Kidney (tissue), 14 donors: ENCODE data around the gene PALLD. TPM values are rescaled to one million over a fixed set of nuclear protein-coding genes. Genes with fewer than 3 reads are reported as not detected.

Experiments used
- DNase-seq, 5 donors: peaks; one replicate each; pipeline ENCODE4 v3.0.0-alpha.2; 2013 to 2020
- FAIRE-seq: peaks from 2 replicates; lab custom pipeline; 2012; peaks lifted over from hg19 to GRCh38; lab: Jason Lieb, UNC
- H3K27ac ChIP-seq, 2 donors: one replicate each; pipeline ENCODE4 v1.7.0; 2013; ENCODE audit warnings: low read depth in 2 of 2, low read length in 2 of 2, inconsistent platforms in 1 of 2
- H3K27me3 ChIP-seq: one replicate; pipeline ENCODE4 v1.7.1; 2013; ENCODE audit warnings: low read length, inconsistent platforms; ENCODE audit not compliant: control insufficient read depth, insufficient read depth
- H3K36me3 ChIP-seq, 3 donors: one replicate each; pipeline versions ENCODE4 v1.7.0 to v1.7.1; 2013; ENCODE audit warnings: low read length in 3 of 3, control low read depth in 1 of 3, inconsistent platforms in 1 of 3; ENCODE audit not compliant: insufficient read depth in 3 of 3, control insufficient read depth in 2 of 3
- H3K4me1 ChIP-seq, 3 donors: one replicate each; pipeline versions ENCODE4 v1.7.0 to v1.7.1; 2013; ENCODE audit warnings: low read length in 3 of 3, inconsistent platforms in 1 of 3, low read depth in 1 of 3; ENCODE audit not compliant: control insufficient read depth in 2 of 3, insufficient read depth in 2 of 3
- H3K4me3 ChIP-seq, 3 donors: one replicate each; pipeline versions ENCODE4 v1.7.0 to v1.8.1; 2013; ENCODE audit warnings: low read length in 3 of 3, control low read depth in 1 of 3, inconsistent platforms in 1 of 3
- H3K9ac ChIP-seq, 3 donors: one replicate each; pipeline versions ENCODE4 v1.7.0 to v1.7.1; 2013; ENCODE audit warnings: low read length in 3 of 3, control low read depth in 1 of 3, inconsistent platforms in 1 of 3
- H3K9me3 ChIP-seq, 3 donors: one replicate each; pipeline versions ENCODE4 v1.7.0 to v1.7.1; 2013; ENCODE audit warnings: low read length in 3 of 3, control low read depth in 1 of 3, inconsistent platforms in 1 of 3; ENCODE audit not compliant: control insufficient read depth in 2 of 3, insufficient read depth in 1 of 3
- intact Hi-C: fragments of 100-400 bp; cut with DNase I; formaldehyde crosslinking; loops from one replicate; pipeline ENCODE4 v1.11.1; 2022
- polyA plus RNA-seq: library from polyadenylated mRNA; stranded (reverse); fragments of 350-450 nt; fragmentation: Illumina TruSeq; extraction: RNeasy Lipid Tissue Mini Kit (QIAGEN cat#74804); gene quantifications from one replicate; pipeline ENCODE4 v1.2.3, GENCODE V29; 2014; ENCODE audit warnings: low read depth, low replicate concordance; ENCODE audit not compliant: insufficient read depth
- total RNA-seq: library from RNA; stranded (reverse); fragmentation: NEBNext Ultra II Directional; extraction: Animal tissue kit (Norgen Biotek cat#: 25700); gene quantifications from one replicate; pipeline ENCODE4 v1.2.1, GENCODE V29; 2021
- TF ChIP-seq, protein P1 (sequence below): IDR thresholded peaks from 3 replicates; pipeline ENCODE4 v1.5.1; 2012; ENCODE audit warnings: mild to moderate bottlenecking, moderate library complexity, borderline replicate concordance; ENCODE audit not compliant: insufficient read depth; ENCODE audit errors: extremely low read depth
- donor health status: control.
- donor health status: control.
- donor health status: control.
- donor health status: control.
- donor health status: control.
- donor health status: DM: yes; HTN: yes; CAD: no.
- donor health status: Normal renal cell carcinoma (clear cell type).

The PALLD gene
- total and polyA plus RNA-seq, 2 donors from 2014 or later: 43.4 to 120 TPM

DNA sequence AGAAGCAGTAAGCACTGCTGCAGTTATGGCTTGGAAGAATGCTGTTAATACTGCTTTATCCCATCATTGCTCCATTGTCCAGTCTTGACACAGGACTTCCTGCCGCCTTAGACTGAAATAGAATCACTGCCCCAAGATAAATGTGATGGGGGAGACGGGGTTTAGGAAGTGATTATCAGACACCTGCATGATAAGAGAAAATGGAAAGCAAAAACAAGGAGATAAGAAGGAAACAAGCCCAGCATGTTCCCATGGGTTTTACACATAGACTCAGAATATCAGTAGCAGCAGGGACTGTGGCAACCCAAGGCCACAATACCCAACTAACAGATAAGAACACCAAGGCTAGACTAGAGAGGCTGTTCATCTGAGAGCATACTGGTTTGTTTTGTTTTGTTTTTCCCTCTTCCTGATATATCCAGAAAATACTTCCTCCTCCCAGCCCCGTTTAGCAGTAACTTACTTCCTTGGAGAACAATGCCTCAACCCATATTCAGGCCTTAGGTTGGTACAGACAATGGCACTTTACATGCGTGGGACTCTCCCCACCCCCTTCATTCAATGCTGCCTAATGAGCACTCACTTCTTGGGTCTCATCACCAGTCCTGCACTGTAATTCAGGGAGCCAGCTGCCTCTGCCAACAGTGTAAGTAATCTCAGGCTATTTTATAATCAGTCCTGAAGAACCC, 280.6 kb downstream of the PALLD start:
- Histone ChIP-seq H3K27me3 (no peaks in the 10 kb centered on the region), H3K36me3 (no peaks in the 10 kb centered on the region), H3K9ac (no peak overlapping the region), H3K27ac (no peak overlapping the region), H3K9me3 (peaks cover 0 to 10% (median 0%) of the 10 kb centered on the region in 3 donors), H3K4me3 (no peak overlapping the region), H3K4me1 (no peaks in the 10 kb centered on the region)
- intact Hi-C loops: no loop called here
- DNase-seq (no peak), FAIRE-seq (no peak)
- TF ChIP-seq, protein P1, sequence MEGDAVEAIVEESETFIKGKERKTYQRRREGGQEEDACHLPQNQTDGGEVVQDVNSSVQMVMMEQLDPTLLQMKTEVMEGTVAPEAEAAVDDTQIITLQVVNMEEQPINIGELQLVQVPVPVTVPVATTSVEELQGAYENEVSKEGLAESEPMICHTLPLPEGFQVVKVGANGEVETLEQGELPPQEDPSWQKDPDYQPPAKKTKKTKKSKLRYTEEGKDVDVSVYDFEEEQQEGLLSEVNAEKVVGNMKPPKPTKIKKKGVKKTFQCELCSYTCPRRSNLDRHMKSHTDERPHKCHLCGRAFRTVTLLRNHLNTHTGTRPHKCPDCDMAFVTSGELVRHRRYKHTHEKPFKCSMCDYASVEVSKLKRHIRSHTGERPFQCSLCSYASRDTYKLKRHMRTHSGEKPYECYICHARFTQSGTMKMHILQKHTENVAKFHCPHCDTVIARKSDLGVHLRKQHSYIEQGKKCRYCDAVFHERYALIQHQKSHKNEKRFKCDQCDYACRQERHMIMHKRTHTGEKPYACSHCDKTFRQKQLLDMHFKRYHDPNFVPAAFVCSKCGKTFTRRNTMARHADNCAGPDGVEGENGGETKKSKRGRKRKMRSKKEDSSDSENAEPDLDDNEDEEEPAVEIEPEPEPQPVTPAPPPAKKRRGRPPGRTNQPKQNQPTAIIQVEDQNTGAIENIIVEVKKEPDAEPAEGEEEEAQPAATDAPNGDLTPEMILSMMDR: no peak

DNA sequence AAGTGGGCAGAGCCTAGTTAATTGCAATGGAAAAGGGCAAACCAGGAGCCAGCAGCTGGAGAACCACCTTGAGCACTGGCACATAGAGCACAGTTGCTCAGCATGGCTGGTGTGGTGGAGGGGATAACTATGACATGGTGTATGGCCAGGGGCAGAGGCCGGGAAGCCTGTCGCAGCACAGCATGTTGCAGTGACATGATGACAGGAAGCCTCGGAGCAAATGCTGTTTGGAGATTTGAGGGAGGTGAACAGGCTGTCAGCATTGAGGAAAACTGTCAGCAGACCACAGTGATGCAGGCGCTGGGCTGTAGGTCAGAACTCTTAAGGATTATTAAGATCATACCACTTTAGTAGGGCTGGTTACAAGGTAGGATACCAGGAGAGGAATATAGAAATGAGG, 284.5 kb downstream of the PALLD start:
- H3K27me3 ChIP-seq: no peaks in the 10 kb centered on the region
- DNase-seq (no peak), FAIRE-seq (no peak)
- TF ChIP-seq, protein P1: no peak
- no peak overlapping the region for H3K27ac ChIP-seq
- peaks cover 0 to 7% (median 0%) of the 10 kb centered on the region in 3 donors for H3K9me3 ChIP-seq
- no peaks in the 10 kb centered on the region for H3K4me1 ChIP-seq
- no peaks in the 10 kb centered on the region for H3K36me3 ChIP-seq
- H3K4me3 ChIP-seq: no peak overlapping the region
- intact Hi-C loops: no loop called here
- no peak overlapping the region for H3K9ac ChIP-seq

DNA sequence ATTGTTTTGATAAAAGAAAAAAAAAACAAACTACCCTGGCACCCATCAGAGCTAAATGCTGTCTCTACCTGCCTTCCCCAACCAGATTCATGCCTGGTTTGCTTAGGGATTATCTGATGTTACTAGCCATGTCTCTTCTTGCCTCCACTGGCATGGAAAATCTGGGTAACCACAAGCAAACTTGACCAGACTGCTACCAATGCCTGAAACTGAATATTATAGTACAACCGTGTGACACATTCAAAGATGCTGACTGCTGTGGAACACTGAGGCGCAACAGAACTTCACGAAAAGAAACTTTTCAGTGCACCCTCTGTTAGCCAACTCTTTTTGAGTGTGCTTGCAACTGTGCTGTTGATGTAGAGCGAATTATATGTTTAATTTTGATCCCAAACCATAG, 285.1 kb downstream of the PALLD start:
- Histone ChIP-seq H3K27ac (no peak overlapping the region), H3K9ac (no peak overlapping the region)
- intact Hi-C loops: no loop called here

More for the DNA sequence above, 285.1 kb downstream of the PALLD start:
- DNase-seq (no peak), FAIRE-seq (no peak)
- Histone ChIP-seq H3K4me3 (no peak overlapping the region), H3K27me3 (no peaks in the 10 kb centered on the region), H3K36me3 (no peaks in the 10 kb centered on the region), H3K9me3 (peaks cover 0 to under 1% (median 0%) of the 10 kb centered on the region in 3 donors), H3K4me1 (no peaks in the 10 kb centered on the region)
- TF ChIP-seq, protein P1: no peak
